GM10266 (cell line): Measurements from ENCODE around the gene PTPRD.
"Not testable (repeated sequence)": the region's sequence is repeated elsewhere in the genome, so short reads cannot be mapped to it uniquely, and the experiment has no call there.

Source experiments
- DNase-seq: peaks from one replicate; pipeline ENCODE4 v3.0.0; 2012; ENCODE audit errors: extremely low spot score
- TF ChIP-seq, protein P1 (sequence below): IDR thresholded peaks from 2 replicates; pipeline ENCODE4 v1.5.1; 2012; ENCODE audit warnings: mild to moderate bottlenecking, low read depth; ENCODE audit not compliant: control insufficient read depth, insufficient read depth; ENCODE audit errors: missing control alignments

PTPRD gene

DNA sequence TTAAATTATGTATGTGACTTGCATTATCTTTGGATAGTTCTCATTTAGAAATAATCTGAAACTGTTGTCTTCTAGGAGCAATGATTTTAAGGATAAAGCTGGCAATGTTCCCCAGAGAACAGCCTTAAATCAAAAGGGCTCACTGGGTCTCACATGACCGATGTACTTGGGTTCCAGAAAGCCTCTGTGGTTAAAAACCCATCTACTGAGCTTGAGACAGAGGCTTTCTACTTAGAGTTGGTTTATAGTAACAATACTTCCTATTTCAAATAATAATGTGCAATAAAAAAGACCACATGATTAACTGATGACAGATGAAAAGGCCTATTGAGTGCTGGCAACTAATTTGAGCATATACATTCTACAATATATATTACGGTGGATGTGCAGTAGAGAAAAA lies 1143.5 kb downstream of the PTPRD start:
- TF ChIP-seq, protein P1, sequence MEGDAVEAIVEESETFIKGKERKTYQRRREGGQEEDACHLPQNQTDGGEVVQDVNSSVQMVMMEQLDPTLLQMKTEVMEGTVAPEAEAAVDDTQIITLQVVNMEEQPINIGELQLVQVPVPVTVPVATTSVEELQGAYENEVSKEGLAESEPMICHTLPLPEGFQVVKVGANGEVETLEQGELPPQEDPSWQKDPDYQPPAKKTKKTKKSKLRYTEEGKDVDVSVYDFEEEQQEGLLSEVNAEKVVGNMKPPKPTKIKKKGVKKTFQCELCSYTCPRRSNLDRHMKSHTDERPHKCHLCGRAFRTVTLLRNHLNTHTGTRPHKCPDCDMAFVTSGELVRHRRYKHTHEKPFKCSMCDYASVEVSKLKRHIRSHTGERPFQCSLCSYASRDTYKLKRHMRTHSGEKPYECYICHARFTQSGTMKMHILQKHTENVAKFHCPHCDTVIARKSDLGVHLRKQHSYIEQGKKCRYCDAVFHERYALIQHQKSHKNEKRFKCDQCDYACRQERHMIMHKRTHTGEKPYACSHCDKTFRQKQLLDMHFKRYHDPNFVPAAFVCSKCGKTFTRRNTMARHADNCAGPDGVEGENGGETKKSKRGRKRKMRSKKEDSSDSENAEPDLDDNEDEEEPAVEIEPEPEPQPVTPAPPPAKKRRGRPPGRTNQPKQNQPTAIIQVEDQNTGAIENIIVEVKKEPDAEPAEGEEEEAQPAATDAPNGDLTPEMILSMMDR = no peak
- no peak for DNase-seq

DNA sequence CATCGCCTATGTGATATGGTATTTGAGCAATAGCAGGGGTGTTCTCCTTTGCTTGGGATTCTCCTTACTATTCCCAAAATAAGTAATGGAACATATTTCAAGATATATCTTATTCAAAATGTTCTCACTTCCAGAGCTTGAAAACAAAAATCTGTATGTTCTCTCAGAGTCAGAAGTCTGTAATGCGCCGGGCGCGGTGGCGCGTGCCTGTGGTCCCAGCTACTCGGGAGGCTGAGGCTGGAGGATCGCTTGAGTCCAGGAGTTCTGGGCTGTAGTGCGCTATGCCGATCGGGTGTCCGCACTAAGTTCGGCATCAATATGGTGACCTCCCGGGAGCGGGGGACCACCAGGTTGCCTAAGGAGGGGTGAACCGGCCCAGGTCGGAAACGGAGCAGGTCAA lies 1170.9 kb downstream of the PTPRD start:
- DNase-seq = not testable (repeated sequence)

DNA sequence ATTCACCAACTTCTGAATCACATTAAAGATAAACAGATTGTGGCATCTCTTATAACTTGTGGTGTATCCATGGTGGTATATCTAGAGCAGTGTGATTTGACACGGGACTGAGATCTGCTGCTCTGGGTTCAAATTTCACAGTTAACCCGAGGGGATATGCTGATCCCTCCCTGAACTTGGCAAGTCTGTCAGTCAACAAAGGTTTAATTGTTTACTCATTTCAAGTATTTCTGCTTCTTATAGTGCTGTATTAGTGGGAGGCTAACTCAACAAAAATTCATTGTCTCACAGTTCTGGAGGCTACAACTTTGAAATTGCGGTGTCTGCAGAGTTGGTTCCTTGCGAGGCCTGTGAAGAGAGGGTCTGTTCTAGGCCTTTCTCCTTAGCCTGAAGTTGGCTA lies 1175.2 kb downstream of the PTPRD start:
- TF ChIP-seq, protein P1 = no peak
- no peak for DNase-seq

DNA sequence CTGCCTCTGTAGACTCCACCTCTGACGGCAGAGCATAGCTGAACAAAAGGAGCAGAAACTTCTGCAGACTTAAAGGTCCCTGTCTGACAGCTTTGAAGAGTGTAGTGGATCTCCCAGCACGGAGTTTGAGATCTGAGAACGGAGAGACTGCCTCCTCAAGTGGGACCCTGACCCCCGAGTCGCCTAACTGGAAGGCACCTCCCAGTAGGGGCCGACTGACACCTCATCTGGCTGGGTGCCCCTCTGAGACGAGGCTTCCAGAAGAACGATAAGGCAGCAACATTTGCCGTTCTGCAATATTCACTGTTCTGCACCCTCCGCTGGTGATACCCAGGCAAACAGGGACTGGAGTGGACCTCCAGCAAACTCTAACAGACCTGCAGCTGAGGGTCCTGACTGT lies 1186.3 kb downstream of the PTPRD start:
- not testable (repeated sequence) for DNase-seq

DNA sequence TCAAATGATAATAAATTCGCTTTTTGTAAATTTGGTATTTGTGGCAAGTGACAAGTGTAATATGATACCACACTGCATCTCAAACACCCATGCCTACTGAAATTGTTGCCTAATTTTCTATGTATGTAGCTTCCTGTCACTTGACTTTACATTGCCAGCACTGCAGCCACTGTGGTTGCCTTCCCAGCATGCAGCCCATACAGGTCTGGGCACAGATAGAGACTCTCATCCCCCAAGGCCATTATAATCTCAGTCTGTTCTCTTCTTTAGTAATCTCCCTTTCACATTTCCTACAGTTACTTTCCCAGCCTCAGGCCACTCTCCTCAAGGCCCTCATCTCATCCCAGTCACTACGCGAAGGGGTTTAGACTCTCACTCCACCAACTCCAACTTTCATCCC lies 1200.6 kb downstream of the PTPRD start:
- TF ChIP-seq, protein P1 = no peak
- DNase-seq = no peak

DNA sequence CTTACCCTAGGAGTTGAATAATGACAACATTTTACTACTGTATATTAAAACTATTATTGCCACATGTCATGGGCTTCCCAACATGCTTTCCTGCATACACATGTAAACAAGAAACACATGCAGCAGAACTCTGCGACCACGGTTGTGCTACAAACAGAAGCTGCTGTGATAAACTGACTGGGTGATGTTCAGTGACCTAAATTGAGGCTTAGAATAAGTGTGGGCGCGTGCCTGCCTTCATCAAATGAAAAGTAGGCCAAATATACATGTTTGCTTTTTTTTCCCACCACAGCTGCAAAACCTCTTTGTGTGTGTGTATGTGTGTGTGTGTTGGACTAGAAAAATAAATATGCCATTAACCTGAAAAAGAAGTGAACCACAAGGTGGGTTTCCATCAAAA lies 1202.1 kb downstream of the PTPRD start:
- TF ChIP-seq, protein P1 = no peak
- DNase-seq = no peak

DNA sequence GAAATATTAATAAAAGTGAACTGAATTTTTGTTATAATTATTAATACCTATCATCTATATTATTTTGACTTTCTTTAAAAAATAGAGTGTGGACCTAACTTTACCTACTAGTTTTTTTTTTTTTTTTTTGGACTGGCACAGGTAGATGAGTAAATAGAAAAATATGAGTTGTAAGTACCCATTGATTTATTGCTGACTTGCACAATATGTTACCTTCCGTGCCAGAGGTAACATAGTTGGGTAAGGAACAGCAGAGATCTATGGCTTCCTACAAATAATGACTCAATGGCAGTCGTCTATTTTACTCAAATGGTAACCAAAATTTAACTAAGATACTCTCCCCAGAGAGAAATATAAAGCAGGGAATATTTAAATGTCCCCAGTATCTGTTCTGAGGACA lies 1212.8 kb downstream of the PTPRD start:
- TF ChIP-seq, protein P1 = no peak
- DNase-seq = no peak

DNA sequence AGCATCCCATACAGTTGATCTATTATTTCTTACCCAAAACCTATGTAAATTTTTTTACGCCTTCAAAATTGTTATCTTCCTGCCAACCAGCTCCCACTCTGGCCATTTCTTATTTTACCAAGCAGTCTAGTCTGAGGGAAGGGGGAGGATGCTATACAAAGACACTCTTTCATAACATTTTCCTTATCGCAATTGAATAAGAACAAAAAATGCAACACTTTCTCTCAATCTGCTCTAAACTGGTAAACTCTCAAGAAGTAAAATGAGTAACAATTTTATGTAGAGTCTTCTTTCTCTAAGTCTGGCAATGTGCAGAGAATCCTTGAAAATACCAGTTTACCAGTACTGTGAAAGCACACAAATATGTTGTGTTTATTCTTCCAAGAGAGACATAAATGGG lies 1216.3 kb downstream of the PTPRD start:
- no peak for DNase-seq
- TF ChIP-seq, protein P1 = no peak

DNA sequence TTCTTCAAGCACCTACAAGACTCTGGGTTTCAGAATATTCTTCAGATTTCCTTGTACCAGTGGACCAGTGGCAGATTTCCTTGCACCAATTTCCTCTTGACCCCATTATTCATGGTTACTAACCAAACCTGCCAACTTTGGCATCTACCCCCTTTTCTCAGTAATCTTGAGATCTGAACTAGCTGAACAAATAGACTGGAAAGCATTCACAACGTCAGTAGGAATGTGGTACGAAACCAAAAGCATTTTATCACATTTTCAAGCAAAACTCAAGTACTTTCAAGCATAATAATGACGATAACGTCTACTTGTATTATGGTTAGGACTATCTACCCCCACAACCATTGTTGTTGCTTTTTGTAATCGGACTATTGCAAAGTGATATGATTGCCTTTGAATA lies 1217.3 kb downstream of the PTPRD start:
- TF ChIP-seq, protein P1 = no peak
- no peak for DNase-seq
